ENCODE measurements around the gene TPST1.

TPST1 gene

DNA sequence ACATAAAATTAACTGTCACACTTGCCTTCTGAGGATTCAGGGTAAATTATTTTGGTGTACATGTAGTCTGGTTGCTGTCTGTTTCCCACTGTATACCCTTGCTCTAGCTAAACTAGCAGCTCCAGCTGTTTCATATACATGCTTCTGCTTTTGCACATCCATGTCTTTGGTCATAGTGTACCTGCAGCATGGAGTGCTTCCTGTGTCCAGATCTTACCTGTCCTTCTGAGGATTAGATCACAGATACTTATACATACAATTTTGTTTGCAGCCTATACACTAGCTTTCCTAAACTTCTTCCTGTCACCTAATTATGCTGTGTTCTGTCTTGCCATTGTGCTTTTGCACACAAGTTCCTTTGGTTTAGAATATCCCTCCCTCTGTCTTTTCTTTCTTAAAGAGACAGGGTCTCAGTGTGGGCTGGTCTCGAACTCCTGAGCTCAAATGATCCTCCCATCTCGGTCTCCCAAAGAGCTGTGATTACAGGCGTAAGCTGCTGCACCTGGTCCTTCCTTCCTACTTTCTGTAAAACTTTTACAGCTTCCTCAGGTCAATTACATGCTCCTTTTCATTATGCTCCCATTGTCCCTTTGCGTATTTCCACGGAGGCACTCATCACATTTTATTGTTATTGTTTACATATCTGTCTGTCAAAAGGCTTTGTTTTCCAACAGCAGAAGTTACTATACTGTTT, 33.8 kb downstream of the TPST1 start:
- Histone ChIP-seq H3K79me2 (ENCODE audit: insufficient read depth, low read length) (no peaks in the 10 kb centered on the region), H2AFZ (ENCODE audit: low read depth, low read length) (no peak overlapping the region), H3K27me3 (ENCODE audit: insufficient read depth, low read length, poor library complexity) (no peaks in the 10 kb centered on the region), H3K4me3 (ENCODE audit: low read depth in 1 of 2, low read length in 2 of 2) (no peak overlapping the region), H3K9ac (ENCODE audit: low read depth, low read length) (no peak overlapping the region), H3K4me2 (ENCODE audit: insufficient read depth, low read length) (no peak overlapping the region), H3K27ac (ENCODE audit: low read length) (no peak overlapping the region), H3K36me3 (ENCODE audit: insufficient read depth, low read length) (no peaks in the 10 kb centered on the region), H3K4me1 (ENCODE audit: insufficient read depth, low read length) (no peaks in the 10 kb centered on the region), H3K9me3 (ENCODE audit: insufficient read depth, low read length, severe bottlenecking) (no peaks in the 10 kb centered on the region), H4K20me1 (ENCODE audit: insufficient read depth, low read length) (no peaks in the 10 kb centered on the region)
- ATAC-seq (ENCODE audit: insufficient read depth, low read depth) (no peak), DNase-seq (no peak)
- TF ChIP-seq EZH2 (IDR thresholded peaks at IDR 0.05; ENCODE audit: borderline replicate concordance, low read depth, low read length, severe bottlenecking) = no peak
- TF ChIP-seq, protein P1, sequence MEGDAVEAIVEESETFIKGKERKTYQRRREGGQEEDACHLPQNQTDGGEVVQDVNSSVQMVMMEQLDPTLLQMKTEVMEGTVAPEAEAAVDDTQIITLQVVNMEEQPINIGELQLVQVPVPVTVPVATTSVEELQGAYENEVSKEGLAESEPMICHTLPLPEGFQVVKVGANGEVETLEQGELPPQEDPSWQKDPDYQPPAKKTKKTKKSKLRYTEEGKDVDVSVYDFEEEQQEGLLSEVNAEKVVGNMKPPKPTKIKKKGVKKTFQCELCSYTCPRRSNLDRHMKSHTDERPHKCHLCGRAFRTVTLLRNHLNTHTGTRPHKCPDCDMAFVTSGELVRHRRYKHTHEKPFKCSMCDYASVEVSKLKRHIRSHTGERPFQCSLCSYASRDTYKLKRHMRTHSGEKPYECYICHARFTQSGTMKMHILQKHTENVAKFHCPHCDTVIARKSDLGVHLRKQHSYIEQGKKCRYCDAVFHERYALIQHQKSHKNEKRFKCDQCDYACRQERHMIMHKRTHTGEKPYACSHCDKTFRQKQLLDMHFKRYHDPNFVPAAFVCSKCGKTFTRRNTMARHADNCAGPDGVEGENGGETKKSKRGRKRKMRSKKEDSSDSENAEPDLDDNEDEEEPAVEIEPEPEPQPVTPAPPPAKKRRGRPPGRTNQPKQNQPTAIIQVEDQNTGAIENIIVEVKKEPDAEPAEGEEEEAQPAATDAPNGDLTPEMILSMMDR (IDR thresholded peaks at IDR 0.05; ENCODE audit: borderline replicate concordance, extremely low read depth, low read length, poor library complexity, severe bottlenecking) = no peak

DNA sequence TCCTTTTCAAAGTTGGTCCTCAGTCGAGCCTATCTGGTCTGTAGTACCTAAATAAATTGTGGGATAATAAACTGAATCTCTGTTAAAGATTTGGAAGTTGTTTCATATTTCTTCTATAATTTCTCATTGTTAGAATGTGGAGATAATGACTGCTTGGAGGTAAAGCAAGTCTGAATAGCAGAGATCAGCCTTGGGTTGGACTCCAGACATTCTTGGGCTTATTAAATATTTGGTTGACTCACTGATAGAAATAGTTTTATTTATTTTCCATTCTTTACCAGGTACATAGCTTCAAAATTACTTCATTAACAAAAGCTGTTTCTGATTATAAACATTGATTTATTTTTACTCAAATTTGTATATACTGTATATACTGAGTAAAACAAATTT, 34.3 kb downstream of the TPST1 start:
- Histone ChIP-seq H4K20me1 (ENCODE audit: insufficient read depth, low read length) (no peaks in the 10 kb centered on the region), H3K9me3 (ENCODE audit: insufficient read depth, low read length, severe bottlenecking) (no peaks in the 10 kb centered on the region), H3K27me3 (ENCODE audit: insufficient read depth, low read length, poor library complexity) (no peaks in the 10 kb centered on the region), H3K79me2 (ENCODE audit: insufficient read depth, low read length) (no peaks in the 10 kb centered on the region), H3K27ac (ENCODE audit: low read length) (no peak overlapping the region), H3K4me2 (ENCODE audit: insufficient read depth, low read length) (no peak overlapping the region), H3K36me3 (ENCODE audit: insufficient read depth, low read length) (no peaks in the 10 kb centered on the region), H3K4me3 (ENCODE audit: low read depth in 1 of 2, low read length in 2 of 2) (no peak overlapping the region), H3K4me1 (ENCODE audit: insufficient read depth, low read length) (no peaks in the 10 kb centered on the region), H3K9ac (ENCODE audit: low read depth, low read length) (no peak overlapping the region), H2AFZ (ENCODE audit: low read depth, low read length) (no peak overlapping the region)
- ATAC-seq (ENCODE audit: insufficient read depth, low read depth) (no peak), DNase-seq (no peak)
- TF ChIP-seq EZH2 (IDR thresholded peaks at IDR 0.05; ENCODE audit: borderline replicate concordance, low read depth, low read length, severe bottlenecking) = no peak
- TF ChIP-seq, protein P1 (IDR thresholded peaks at IDR 0.05; ENCODE audit: borderline replicate concordance, extremely low read depth, low read length, poor library complexity, severe bottlenecking) = no peak

DNA sequence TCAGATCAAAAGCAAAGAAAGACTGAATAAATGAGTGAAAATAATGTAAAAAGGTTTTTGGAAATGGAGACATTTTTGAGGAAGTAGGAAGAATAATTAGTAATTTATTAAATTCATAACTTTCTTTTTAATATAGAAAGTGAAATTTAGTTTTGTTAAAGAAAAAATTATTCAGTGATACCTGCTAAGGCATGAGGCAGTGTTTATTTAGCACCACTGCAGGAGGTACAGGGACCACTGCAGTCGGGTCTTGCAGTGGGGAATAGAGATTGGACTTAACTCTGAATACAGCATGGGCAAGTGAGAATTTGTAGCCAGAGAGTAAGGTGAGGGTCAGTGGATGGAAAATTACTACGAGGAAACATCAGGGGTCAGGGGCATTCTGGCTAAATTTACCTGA, 39.9 kb downstream of the TPST1 start:
- Histone ChIP-seq H3K4me3 (ENCODE audit: low read depth in 1 of 2, low read length in 2 of 2) (no peak overlapping the region), H3K9ac (ENCODE audit: low read depth, low read length) (no peak overlapping the region), H3K4me1 (ENCODE audit: insufficient read depth, low read length) (no peaks in the 10 kb centered on the region), H3K27ac (ENCODE audit: low read length) (no peak overlapping the region), H3K36me3 (ENCODE audit: insufficient read depth, low read length) (no peaks in the 10 kb centered on the region), H2AFZ (ENCODE audit: low read depth, low read length) (no peak overlapping the region), H3K27me3 (ENCODE audit: insufficient read depth, low read length, poor library complexity) (peaks cover 5% of the 10 kb centered on the region), H4K20me1 (ENCODE audit: insufficient read depth, low read length) (no peaks in the 10 kb centered on the region), H3K9me3 (ENCODE audit: insufficient read depth, low read length, severe bottlenecking) (no peaks in the 10 kb centered on the region), H3K79me2 (ENCODE audit: insufficient read depth, low read length) (no peaks in the 10 kb centered on the region), H3K4me2 (ENCODE audit: insufficient read depth, low read length) (no peak overlapping the region)
- DNase-seq = no peak
- no peak for ATAC-seq (ENCODE audit: insufficient read depth, low read depth)
- TF ChIP-seq, protein P1 (IDR thresholded peaks at IDR 0.05; ENCODE audit: borderline replicate concordance, extremely low read depth, low read length, poor library complexity, severe bottlenecking) = no peak
- no peak for TF ChIP-seq EZH2 (IDR thresholded peaks at IDR 0.05; ENCODE audit: borderline replicate concordance, low read depth, low read length, severe bottlenecking)
